ENCODE data around the gene GLMN. TPM values are rescaled to one million over a fixed set of nuclear protein-coding genes. Genes with fewer than 3 reads are reported as not detected.
"Not testable (repeated sequence)": the region's sequence is repeated elsewhere in the genome, so short reads cannot be mapped to it uniquely, and the experiment has no call there.

Gene GLMN
- polyA plus RNA-seq, 3 donors: 16.6 to 24.7 (median 23.8) TPM

GRCh38 chr1:92307980-92308379, 9.2 kb upstream of the GLMN start:
- DNase-seq: no peak

DNA sequence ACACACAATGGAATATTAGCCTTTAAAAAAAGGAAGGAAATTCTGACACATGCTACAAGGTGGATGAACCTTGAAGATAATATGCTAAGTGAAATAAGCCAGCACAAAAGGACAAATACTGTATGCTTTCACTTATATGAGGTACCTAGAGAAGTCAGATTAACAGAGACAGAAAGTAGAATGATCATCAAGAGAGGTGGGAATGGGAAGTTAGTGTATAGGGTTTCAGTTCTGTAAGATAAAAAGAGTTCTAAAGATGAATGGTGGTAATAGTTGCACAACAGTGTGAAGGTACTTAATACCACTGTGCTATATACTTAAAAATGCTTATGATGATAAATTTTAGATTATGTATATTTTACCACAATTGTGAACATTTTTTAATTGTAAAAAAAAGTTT, 7.2 kb upstream of the GLMN start:
- no peak for DNase-seq

DNA sequence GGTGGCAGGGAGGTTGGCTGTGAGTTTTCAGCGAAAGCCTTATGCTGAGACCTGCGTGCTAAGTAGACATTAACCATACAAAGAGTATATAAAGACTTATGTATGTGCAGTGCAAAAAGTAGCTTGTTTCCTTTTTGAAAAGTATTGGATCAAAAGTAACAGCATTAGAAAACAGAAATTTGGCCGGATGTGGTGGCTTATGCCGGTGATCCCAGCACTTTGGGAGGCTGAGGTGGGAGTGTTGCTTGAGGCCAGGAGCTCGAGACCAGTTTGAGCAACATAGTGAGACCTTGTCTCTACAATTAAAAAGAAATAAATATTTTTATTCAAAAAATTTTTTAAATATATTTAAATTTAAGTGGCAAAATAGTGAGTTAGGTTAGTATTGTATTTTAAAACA, 2.2 kb upstream of the GLMN start:
- no peak for DNase-seq

- DNase-seq: no peak
Measured at GRCh38 chr1:92299477-92300150, 827 bp upstream of the GLMN start.

DNA sequence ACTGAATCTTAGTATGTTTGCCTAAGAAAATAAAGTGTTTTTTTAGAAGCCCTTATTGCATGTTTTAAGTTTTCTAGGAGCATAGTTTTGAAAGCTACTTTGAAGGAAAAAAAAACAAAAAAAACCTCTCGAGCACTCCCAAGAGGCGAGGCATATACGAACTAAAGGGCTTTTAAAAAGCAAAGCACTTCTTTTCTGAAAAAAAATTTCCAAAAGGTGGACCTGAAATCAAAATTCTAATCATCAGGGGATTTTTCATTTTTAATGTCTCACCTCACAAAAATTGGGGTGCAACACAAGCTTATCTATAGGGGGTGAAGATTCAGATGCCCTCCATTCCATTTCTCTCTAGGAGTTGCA, 594 bp downstream of the GLMN start:
- DNase-seq: peak; percentile 24

GRCh38 chr1:92291372-92291999, 7.3 kb downstream of the GLMN start:
- peak; percentile 26 for DNase-seq

DNA sequence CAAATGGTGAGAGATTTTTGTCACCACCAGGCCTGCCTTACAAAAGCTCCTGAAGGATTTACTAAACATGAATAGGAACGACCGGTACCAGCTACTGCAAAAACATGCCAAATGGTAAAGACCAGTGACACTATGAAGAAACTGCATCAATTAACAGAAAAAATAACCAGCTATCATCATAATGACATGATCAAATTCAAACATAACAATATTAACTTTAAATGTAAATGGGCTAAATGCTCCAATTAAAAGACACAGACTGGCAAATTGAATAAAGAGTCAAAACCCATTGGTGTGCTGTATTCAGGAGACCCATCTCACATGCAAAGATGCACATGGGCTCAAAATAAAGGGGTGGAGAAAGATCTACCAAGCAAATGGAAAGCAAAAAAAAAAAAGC, 17.4 kb downstream of the GLMN start:
- DNase-seq: not testable (repeated sequence)

DNA sequence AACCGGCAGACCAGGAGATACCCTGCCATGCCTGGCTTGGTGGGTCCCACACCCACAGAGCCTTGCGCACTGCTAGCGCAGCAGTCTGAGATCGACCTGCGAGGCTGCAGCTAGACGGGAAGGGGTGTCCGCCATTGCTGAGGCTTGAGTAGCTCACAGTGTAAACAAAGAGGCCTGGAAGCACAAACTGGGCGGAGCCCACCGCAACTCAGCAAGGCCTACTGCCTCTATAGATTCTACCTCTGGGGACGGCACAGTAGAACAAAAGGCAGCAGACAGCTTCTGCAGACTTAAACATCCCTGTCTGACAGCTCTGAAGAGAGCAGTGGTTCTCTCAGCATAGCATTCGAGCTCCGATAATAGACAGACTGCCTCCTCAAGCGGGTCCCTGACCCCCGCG, 19.0 kb downstream of the GLMN start:
- DNase-seq: not testable (repeated sequence)

DNA sequence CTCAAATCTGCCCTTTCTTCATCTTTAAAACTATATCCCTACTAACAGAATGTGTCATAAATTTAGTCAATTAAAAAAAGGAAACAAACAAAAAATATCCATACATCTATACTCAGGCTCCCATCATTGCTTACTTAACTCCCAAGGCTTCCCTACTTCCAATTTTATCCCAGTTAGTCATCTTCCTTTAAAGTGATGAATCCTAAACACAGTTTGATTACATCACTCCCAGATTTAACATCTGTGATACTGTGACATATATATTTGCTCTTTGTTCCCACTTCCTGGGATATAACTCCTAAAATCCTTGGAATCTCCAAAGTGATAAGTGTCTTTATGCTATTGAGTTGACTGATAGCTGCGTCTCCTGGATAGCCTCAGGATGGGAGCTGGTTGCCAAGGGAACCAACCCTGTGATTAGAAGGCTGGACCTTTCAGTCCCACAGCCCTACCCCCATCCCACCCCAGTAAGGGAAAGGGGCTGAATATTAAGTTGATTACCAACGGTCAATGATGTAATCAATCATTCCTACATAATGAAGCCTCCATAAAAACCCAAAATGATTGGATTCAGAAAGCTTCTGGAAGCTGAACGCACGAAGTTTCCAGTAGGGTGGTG, 21.6 kb downstream of the GLMN start:
- no peak for DNase-seq

DNA sequence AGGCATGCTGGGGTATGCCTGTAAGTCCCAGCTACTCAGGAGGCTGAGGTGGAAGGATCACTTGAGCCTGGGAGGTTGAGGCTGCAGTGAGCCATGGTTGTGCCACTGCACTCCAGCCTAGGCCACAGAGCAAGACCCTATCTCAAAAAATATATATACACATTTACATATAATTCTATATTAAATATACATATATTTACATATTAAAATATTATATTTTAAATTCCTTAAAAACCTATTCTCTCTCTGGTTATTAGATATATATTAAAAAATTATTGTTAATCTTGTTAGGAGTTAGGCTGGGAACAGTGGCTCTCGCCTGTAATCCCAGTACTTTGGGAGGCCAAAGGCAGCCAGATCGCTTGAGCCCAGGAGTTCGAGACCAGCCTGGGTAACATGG, 22.7 kb downstream of the GLMN start:
- DNase-seq: no peak

DNA sequence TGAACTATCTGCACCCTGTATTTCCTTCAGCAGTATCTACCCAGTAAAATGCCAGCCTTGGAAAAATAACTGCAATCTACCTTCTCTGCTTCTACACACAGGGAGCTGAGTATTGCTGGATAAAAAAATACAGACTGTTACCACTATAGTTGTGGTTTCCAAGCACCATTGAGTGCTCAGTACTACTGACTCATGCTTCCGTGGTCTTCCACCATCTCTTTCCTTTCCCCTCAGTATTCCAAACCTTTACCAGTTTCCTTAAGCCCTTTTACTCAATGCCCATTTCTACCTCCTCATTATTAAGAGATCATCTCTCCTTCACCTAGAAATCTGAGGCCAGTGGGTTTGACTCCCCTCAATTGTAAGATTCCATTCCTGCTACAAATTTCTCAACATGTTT, 23.8 kb downstream of the GLMN start:
- DNase-seq: no peak

GRCh38 chr1:92273039-92273438, 25.7 kb downstream of the GLMN start:
- DNase-seq: no peak

DNA sequence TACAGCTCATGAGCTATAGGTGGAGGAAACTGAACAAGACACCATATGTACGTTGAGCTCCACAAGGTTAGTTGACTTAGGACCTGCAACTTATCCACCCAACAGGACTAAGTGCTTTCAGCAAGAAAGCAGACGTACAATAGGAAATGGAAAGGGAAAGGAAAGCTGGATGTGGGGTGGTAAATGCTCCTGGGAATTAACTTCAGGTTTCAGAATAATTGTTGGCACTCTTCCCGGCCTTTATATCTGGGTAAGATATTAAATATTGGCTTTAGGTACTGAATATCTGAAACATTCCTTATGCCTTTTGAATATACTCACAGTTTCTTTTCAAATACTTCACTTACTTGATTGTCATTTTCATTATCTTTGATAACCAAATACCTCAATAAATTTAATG, 36.3 kb downstream of the GLMN start:
- DNase-seq: no peak

DNA sequence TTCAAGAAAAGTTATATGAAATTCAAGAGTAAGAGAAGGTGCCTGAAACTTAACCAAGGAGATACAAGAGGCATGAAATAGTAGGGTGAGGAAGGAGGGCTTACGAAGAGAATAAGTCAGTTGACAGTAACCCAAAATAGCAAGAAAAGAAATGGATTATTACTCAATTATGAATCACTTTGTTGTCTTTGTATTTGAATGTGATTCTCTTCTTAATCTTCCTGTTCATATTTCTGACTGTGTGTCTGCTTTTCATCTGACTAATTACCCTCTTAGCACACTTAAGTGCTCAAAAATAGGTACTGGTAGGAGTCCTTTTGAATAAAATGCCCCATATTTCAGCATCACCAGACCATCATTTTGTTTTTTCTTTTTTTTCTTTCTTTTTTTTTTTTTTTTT, 39.4 kb downstream of the GLMN start:
- no peak for DNase-seq

DNA sequence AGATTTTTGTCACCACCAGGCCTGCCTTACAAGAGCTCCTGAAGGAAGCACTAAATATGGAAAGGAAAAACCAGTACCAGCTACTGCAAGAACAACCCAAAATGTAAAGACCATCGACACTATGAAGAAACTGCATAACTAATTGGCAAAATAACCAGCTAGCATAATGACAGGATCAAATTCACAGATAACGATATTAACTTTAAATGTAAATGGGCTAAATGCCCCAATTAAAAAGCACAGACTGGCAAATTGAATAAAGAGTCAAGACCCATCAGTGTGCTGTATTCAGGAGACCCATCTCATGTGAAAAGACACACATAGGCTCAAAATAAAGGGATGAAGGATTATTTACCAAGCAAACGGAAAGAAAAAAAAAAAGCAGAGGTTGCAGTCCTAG, 44.1 kb downstream of the GLMN start:
- DNase-seq: not testable (repeated sequence)

GRCh38 chr1:92244376-92244775, 54.4 kb downstream of the GLMN start:
- no peak for DNase-seq

GRCh38 chr1:92240034-92240433, 58.8 kb downstream of the GLMN start:
- DNase-seq: no peak

GRCh38 chr1:92230736-92231135, 68.1 kb downstream of the GLMN start:
- no peak for DNase-seq

- no peak for DNase-seq
Measured at GRCh38 chr1:92228401-92228800, 70.4 kb downstream of the GLMN start.

- DNase-seq: no peak
Measured at GRCh38 chr1:92219028-92219427, 79.8 kb downstream of the GLMN start.

DNA sequence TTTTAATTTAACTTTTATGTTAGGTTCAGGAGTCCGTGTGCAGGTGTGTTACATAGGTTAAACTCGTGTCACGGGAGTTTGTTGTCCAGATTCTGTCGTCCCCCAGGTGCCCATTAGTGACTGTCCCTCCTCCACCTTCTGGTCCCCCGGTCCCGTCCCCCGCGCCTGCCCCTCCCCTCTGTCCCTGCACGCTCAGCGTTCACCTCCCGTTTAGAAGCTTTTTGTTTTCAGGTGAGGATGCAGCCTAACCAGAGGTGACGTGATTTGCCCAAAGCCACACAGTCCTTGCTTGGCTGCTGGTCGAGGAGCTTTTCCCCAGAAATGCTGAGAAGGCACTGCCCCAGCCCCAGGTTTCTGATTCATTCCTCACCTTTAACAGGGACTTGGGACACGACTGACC, 80.2 kb downstream of the GLMN start:
- no peak for DNase-seq

GRCh38 chr1:92217721-92218120, 81.1 kb downstream of the GLMN start, which contains the start of gene C1orf146:
Gene C1orf146 (plus strand): TSS chr1:92217915. CDS start chr1:92231421, 13,506 bp downstream.
- DNase-seq: no peak

DNA sequence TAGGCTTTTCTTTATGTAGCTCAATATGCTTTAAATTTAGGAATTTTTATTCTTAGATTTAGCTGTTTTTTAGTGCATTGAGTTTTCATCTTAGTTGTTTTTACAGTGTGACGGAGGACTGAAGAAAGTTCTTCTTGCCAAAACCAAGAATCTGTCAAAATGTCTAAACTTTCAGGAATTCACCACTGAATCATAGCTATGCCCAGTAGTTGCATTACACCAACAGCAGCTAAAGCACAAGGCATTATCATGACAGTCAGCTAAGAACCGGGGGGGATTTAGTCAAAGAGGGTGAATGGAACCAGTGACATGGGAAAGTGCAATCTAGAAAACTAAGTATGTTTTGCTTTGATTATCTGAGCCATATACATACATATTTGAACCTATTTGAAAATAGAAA, 87.6 kb downstream of the GLMN start:
- DNase-seq: no peak

GRCh38 chr1:92210701-92211100, 88.1 kb downstream of the GLMN start:
- DNase-seq: no peak
